Epithelial cell of esophagus (primary cell): ENCODE data around the gene ADTRP.

Experiments used
- DNase-seq: peaks from one replicate; pipeline ENCODE4 v3.0.0; 2010; ENCODE audit warnings: low read depth
- H3K4me3 ChIP-seq: 2 replicates; pipeline ENCODE4 v1.5.1; 2011; ENCODE audit warnings: mild to moderate bottlenecking, low read length, control low read depth
- TF ChIP-seq, protein P1 (sequence below): IDR thresholded peaks from 2 replicates; pipeline ENCODE4 v1.5.1; 2011; ENCODE audit warnings: low read depth, mild to moderate bottlenecking, low read length, control low read depth, inconsistent platforms; ENCODE audit not compliant: insufficient read depth; ENCODE audit errors: missing control alignments

Gene ADTRP

DNA sequence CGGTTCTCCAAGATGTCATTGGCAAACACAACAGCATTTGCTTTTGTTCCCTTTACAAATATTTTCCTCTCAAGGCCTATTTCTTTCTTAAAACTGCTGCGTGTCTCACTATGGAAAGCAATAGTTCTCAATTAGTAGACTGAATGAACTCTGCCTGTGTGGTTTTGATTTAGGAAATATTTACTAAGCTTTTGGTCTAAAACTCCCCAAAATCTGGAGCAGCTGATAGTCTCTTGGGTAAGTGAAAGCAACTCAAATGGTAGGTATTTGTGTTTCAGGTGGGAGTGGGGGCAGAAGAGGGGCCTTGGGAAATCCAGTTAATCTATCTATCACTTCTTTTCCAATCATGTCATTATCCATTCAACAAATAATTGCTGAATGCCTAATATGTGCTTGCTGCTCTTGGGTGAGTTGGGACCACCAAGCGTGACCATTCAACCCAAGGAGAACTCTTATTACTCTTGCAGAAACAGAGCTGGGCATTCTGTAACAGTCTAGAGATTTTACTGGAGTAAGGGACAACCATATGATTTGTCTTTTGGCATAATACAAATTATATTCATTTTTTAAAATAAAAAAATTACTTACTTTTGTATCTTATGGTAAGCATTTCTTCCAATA is 33.2 kb upstream of the ADTRP start:
- DNase-seq: no peak
- TF ChIP-seq, protein P1, sequence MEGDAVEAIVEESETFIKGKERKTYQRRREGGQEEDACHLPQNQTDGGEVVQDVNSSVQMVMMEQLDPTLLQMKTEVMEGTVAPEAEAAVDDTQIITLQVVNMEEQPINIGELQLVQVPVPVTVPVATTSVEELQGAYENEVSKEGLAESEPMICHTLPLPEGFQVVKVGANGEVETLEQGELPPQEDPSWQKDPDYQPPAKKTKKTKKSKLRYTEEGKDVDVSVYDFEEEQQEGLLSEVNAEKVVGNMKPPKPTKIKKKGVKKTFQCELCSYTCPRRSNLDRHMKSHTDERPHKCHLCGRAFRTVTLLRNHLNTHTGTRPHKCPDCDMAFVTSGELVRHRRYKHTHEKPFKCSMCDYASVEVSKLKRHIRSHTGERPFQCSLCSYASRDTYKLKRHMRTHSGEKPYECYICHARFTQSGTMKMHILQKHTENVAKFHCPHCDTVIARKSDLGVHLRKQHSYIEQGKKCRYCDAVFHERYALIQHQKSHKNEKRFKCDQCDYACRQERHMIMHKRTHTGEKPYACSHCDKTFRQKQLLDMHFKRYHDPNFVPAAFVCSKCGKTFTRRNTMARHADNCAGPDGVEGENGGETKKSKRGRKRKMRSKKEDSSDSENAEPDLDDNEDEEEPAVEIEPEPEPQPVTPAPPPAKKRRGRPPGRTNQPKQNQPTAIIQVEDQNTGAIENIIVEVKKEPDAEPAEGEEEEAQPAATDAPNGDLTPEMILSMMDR: no peak
- no peak overlapping the region for H3K4me3 ChIP-seq

GRCh38 chr6:11810854-11811643 is 32.4 kb upstream of the ADTRP start:
- TF ChIP-seq, protein P1: no peak
- H3K4me3 ChIP-seq: no peak overlapping the region
- no peak for DNase-seq

GRCh38 chr6:11810039-11810541 is 31.5 kb upstream of the ADTRP start:
- no peak overlapping the region for H3K4me3 ChIP-seq
- peak; percentile 88 for DNase-seq
- TF ChIP-seq, protein P1: no peak

DNA sequence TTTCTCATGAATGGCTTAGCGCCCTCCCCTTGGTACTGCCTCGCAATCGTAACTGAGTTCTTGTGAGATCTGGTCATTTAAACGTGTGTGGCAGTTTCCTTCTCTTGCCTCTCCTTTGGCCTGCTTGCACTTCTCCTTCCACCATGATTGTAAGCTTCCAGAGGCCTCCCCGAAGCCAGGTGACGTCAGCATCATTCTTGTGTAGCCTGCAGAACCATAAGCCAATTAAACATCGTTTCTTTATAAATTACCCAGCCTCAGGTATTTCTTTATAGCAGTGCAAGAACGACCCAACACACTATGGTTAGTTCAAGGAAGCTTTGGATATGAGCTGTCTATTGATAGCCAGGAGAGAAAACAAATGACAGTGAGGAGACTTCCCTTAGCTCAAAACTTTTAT is 29.5 kb upstream of the ADTRP start:
- TF ChIP-seq, protein P1: no peak
- H3K4me3 ChIP-seq: no peak overlapping the region
- no peak for DNase-seq

DNA sequence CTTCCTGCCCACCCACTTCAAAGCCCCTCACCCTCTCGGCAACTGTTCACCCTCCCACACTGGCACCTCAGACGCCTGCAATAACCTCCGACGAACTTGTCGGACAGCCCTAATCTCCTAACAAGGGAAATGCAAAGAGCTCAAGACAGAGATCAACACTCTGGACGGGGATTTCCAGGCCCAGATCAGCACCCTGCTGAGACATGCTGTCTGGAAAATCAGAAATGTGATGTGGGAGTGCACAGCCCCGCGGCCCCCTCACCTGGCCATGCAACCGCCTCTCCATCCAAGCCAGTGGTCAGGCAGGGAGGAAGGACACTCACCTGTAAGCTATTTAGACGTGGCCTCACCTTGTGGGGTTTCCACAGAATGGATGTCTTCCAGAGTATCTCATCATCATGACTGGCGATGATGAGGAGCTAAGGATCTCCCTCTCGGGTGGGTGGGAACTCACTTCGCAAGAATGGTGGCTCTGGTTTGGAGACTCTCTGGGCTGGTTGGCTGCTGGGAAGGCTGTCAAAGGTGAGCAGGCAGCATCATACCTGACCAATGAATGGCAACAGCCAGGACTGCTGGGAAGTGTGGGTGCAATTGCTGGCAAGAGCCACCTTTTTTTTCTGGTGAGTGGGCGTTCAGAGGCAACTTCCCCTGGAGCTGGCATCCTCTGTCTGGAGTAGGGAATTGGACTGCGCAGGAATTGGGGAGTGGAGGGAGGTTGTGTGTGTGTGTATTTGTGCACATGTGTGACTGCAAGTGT is 28.1 kb upstream of the ADTRP start:
- TF ChIP-seq, protein P1: no peak
- H3K4me3 ChIP-seq: no peak overlapping the region
- DNase-seq: peak; percentile 76

GRCh38 chr6:11805259-11806053 is 26.9 kb upstream of the ADTRP start:
- TF ChIP-seq, protein P1: no peak
- peak; percentile 62 for DNase-seq
- no peak overlapping the region for H3K4me3 ChIP-seq
